HG03469 (cell line): ENCODE results near the gene PRAMEF8.
"Not testable (repeated sequence)": the region's sequence is repeated elsewhere in the genome, so short reads cannot be mapped to it uniquely, and the experiment has no call there.

Experiments
- ATAC-seq: cut with Tn5 transposase; IDR thresholded peaks from one replicate; pipeline ENCODE4 v1.9.1; 2021; ENCODE audit warnings: mild to moderate bottlenecking, moderate library complexity, moderate number of reproducible peaks; ENCODE audit not compliant: unreplicated experiment

PRAMEF8 gene

GRCh38 chr1:13285037-13285436 is at the start of gene PRAMEF8:
Gene PRAMEF8 (minus strand): TSS chr1:13285137. CDS start chr1:13284091, 1,046 bp downstream.
- ATAC-seq, result not testable (repeated sequence)

- not testable (repeated sequence) for ATAC-seq
Observed at GRCh38 chr1:13315281-13315680, 30.3 kb upstream of the PRAMEF8 start, which contains the start of gene PRAMEF15. Gene PRAMEF15 (plus strand): TSS chr1:13315581. CDS start chr1:13318408, 2,827 bp downstream.

GRCh38 chr1:13303239-13303638 is 18.3 kb upstream of the PRAMEF8 start, which contains the start of gene PRAMEF33:
Gene PRAMEF33 (plus strand): TSS chr1:13303539. CDS start chr1:13305955, 2,416 bp downstream.
- not testable (repeated sequence) for ATAC-seq

GRCh38 chr1:13302197-13302596 is 17.3 kb upstream of the PRAMEF8 start:
- not testable (repeated sequence) for ATAC-seq

GRCh38 chr1:13298699-13299098 is 13.8 kb upstream of the PRAMEF8 start:
- not testable (repeated sequence) for ATAC-seq

- not testable (repeated sequence) for ATAC-seq
Observed at GRCh38 chr1:13297216-13297931, 12.4 kb upstream of the PRAMEF8 start.

- not testable (repeated sequence) for ATAC-seq
Observed at GRCh38 chr1:13289030-13289429, 4.1 kb upstream of the PRAMEF8 start.

GRCh38 chr1:13279617-13280016 is 5.3 kb downstream of the PRAMEF8 start:
- ATAC-seq, result not testable (repeated sequence)

- not testable (repeated sequence) for ATAC-seq
Observed at GRCh38 chr1:13277016-13277415, 7.9 kb downstream of the PRAMEF8 start.

- not testable (repeated sequence) for ATAC-seq
Observed at GRCh38 chr1:13265124-13265523, 19.8 kb downstream of the PRAMEF8 start.

- ATAC-seq, result not testable (repeated sequence)
Observed at GRCh38 chr1:13253898-13254297, 31.0 kb downstream of the PRAMEF8 start, which contains the start of gene PRAMEF5. Gene PRAMEF5 (plus strand): TSS chr1:13254198. CDS start chr1:13259269, 5,071 bp downstream.

GRCh38 chr1:13247122-13247521 is 37.8 kb downstream of the PRAMEF8 start:
- not testable (repeated sequence) for ATAC-seq

- not testable (repeated sequence) for ATAC-seq
Observed at GRCh38 chr1:13246554-13246871, 38.4 kb downstream of the PRAMEF8 start.

- not testable (repeated sequence) for ATAC-seq
Observed at GRCh38 chr1:13245841-13246553, 38.9 kb downstream of the PRAMEF8 start.

GRCh38 chr1:13243536-13244263 is 41.2 kb downstream of the PRAMEF8 start:
- not testable (repeated sequence) for ATAC-seq

GRCh38 chr1:13239633-13240032 is 45.3 kb downstream of the PRAMEF8 start:
- ATAC-seq, result not testable (repeated sequence)

GRCh38 chr1:13237572-13237971 is 47.4 kb downstream of the PRAMEF8 start:
- ATAC-seq, result not testable (repeated sequence)

- ATAC-seq, result not testable (repeated sequence)
Observed at GRCh38 chr1:13234057-13234456, 50.9 kb downstream of the PRAMEF8 start.

- not testable (repeated sequence) for ATAC-seq
Observed at GRCh38 chr1:13232056-13232455, 52.9 kb downstream of the PRAMEF8 start.
